SU-DHL-6 (cell line): Measurements from ENCODE around the gene SERPINB2.
A peak's percentile ranks its signal among the peaks of the same experiment; 100 is the strongest.
"Not testable (repeated sequence)": the region's sequence is repeated elsewhere in the genome, so short reads cannot be mapped to it uniquely, and the experiment has no call there.

Experiments used
- H2AFZ ChIP-seq: fragments of 200-600 bp; sonication (generic); 2 replicates; pipeline ENCODE4 v1.6.1; 2014; ENCODE audit warnings: low read depth, mild to moderate bottlenecking, moderate library complexity, mixed read lengths, antibody characterized with exemption, low read length; ENCODE audit not compliant: severe bottlenecking
- H3F3A ChIP-seq: fragments of 200-600 bp; shearing (Covaris generic); 2 replicates; pipeline ENCODE4 v1.6.0; 2016; ENCODE audit warnings: antibody characterized with exemption, mild to moderate bottlenecking; ENCODE audit not compliant: insufficient read depth
- H3K27ac ChIP-seq: fragments of 200-600 bp; sonication (generic); 2 replicates; pipeline ENCODE4 v1.5.1; 2016; ENCODE audit warnings: low read depth, mild to moderate bottlenecking, low read length, moderate library complexity, mixed read lengths
- H3K27me3 ChIP-seq: fragments of 200-600 bp; sonication (generic), shearing (Covaris generic); 2 replicates; pipeline ENCODE4 v1.6.0; 2014; ENCODE audit warnings: mild to moderate bottlenecking, low read length
- H3K36me3 ChIP-seq: fragments of 200-600 bp; sonication (generic); 2 replicates; pipeline ENCODE4 v1.6.1; 2014; ENCODE audit warnings: mild to moderate bottlenecking, low read length, mixed read lengths
- H3K4me2 ChIP-seq: fragments of 300-600, 200-600 bp; shearing (Covaris generic), sonication (generic); 2 replicates; pipeline ENCODE4 v1.6.0; 2014; ENCODE audit warnings: low read length, low read depth, mild to moderate bottlenecking; ENCODE audit not compliant: poor library complexity, severe bottlenecking
- H3K4me3 ChIP-seq: fragments of 200-600 bp; sonication (generic); 2 replicates; pipeline ENCODE4 v1.5.1; 2014; ENCODE audit warnings: antibody characterized with exemption, low read length, mild to moderate bottlenecking, mixed read lengths; ENCODE audit not compliant: insufficient read depth, poor library complexity, severe bottlenecking
- H3K79me2 ChIP-seq: fragments of 200-600 bp; sonication (generic); 2 replicates; pipeline ENCODE4 v1.6.1; 2014; ENCODE audit warnings: mild to moderate bottlenecking, low read length, moderate library complexity; ENCODE audit not compliant: insufficient read depth
- H3K9ac ChIP-seq: fragments of 200-600 bp; sonication (generic); 2 replicates; pipeline ENCODE4 v1.7.0; 2014; ENCODE audit warnings: mild to moderate bottlenecking, low read length
- H3K9me2 ChIP-seq: fragments of 200-600 bp; sonication (generic); replicated peaks from 2 replicates; pipeline ENCODE4 v1.6.1; 2014; ENCODE audit warnings: low read length; ENCODE audit not compliant: insufficient read depth
- H3K9me3 ChIP-seq: fragments of 200-600 bp; sonication (generic); 2 replicates; pipeline ENCODE4 v1.6.1; 2014; ENCODE audit warnings: low read length, mixed read lengths; ENCODE audit not compliant: insufficient read depth
- H4K20me1 ChIP-seq: fragments of 200-600 bp; sonication (generic); 2 replicates; pipeline ENCODE4 v1.6.1; 2014; ENCODE audit warnings: low read depth, mild to moderate bottlenecking, antibody characterized with exemption, low read length, moderate library complexity, mixed read lengths
- EZH2phosphoT487 ChIP-seq: fragments of 200-600 bp; sonication (generic), shearing (Covaris generic); conservative IDR thresholded peaks from 2 replicates; pipeline ENCODE4 v1.6.1; 2018; ENCODE audit warnings: mild to moderate bottlenecking, antibody characterized with exemption, low read length, moderate library complexity, mixed read lengths
- TF ChIP-seq, protein P1 (sequence below): fragments of 200-600 bp; sonication (generic); IDR thresholded peaks from one replicate; pipeline ENCODE4 v1.5.1; 2017; ENCODE audit warnings: antibody characterized with exemption, mild to moderate bottlenecking, low read length, moderate library complexity; ENCODE audit not compliant: insufficient read depth, poor library complexity, severe bottlenecking

SERPINB2 gene

DNA sequence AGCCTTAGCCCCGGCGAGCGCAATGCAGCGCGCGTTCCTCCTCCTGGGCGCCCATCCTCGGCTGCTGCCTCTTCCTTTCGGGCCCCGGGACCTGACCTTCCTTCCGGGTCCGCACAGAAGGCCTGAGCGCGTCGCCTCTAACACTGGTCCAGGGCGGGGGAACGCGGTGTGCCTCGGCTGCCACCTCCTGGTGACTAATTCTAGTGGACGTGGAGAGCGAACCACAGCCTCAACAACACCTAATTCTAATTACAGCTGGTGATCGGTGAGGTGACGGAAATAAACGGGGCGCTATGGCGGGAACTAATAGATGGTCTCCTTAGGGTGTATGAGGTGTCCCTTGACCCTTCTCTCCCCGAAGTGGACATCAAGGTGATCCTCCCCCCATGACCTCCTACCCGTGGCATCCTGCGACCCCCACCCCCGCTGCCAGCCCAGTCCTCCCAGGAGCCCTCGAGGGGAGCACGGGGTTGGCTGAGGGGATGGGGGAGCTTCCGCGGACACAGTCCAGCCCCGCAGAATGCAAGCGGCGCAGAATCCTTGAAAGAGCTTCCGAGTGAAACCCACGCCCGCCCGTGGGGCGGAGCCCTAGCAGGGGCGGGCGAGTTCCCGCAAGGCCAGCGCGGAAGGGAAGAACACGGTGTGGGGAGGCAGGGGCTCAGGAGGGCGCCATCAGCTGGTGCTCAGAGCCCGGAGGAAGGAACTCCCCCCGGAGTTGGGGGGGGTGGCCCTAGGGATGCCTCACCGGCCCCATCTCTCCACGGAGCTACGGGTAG lies 48.8 kb downstream of the SERPINB2 start:
- Histone ChIP-seq H3K9ac (peak overlapping the region; percentile 28; the same call in 1 of the 2 replicates), H3K4me2 (peak overlapping the region; percentile 57), H3K4me3 (no peak overlapping the region), H3K79me2 (no peaks in the 10 kb centered on the region), H3K27me3 (no peaks in the 10 kb centered on the region), H3K36me3 (no peaks in the 10 kb centered on the region), H3K27ac (no peak overlapping the region), H3K9me3 (no peaks in the 10 kb centered on the region), H3K9me2 (no peaks in the 10 kb centered on the region), H2AFZ (peak overlapping the region; percentile 83), H3F3A (no peaks in the 10 kb centered on the region), H4K20me1 (no peaks in the 10 kb centered on the region)
- TF ChIP-seq, protein P1, sequence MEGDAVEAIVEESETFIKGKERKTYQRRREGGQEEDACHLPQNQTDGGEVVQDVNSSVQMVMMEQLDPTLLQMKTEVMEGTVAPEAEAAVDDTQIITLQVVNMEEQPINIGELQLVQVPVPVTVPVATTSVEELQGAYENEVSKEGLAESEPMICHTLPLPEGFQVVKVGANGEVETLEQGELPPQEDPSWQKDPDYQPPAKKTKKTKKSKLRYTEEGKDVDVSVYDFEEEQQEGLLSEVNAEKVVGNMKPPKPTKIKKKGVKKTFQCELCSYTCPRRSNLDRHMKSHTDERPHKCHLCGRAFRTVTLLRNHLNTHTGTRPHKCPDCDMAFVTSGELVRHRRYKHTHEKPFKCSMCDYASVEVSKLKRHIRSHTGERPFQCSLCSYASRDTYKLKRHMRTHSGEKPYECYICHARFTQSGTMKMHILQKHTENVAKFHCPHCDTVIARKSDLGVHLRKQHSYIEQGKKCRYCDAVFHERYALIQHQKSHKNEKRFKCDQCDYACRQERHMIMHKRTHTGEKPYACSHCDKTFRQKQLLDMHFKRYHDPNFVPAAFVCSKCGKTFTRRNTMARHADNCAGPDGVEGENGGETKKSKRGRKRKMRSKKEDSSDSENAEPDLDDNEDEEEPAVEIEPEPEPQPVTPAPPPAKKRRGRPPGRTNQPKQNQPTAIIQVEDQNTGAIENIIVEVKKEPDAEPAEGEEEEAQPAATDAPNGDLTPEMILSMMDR: peak; percentile 67
- TF ChIP-seq EZH2phosphoT487: no peak

DNA sequence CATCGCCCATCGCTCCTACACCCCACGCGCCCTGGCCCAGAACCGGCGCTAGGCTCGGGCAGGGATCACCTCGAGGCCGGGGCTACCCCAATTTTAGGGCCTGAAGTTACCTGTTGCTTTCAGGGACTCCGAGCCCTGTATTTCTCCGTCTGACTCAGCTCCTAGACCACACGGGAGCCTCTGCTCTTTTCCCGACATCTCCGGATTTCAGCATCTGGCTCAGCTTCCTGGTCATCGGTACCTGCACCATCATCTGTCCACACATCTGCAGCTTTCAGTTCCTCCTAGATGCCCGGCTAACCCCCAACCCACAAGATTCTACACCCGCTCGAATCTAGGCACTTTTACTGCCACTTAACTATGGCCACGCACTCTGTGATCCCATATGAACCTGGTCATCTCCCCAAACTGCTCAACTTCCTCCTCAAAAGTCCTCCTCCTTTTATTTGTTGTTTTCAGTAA lies 49.5 kb downstream of the SERPINB2 start:
- H3K9me3 ChIP-seq: no peaks in the 10 kb centered on the region
- H3K4me3 ChIP-seq: no peak overlapping the region
- peak overlapping the region; percentile 57 for H3K4me2 ChIP-seq
- H3K27me3 ChIP-seq: no peaks in the 10 kb centered on the region
- H3K36me3 ChIP-seq: no peaks in the 10 kb centered on the region
- H3F3A ChIP-seq: no peaks in the 10 kb centered on the region
- H3K79me2 ChIP-seq: no peaks in the 10 kb centered on the region
- H3K27ac ChIP-seq: no peak overlapping the region
- no peaks in the 10 kb centered on the region for H4K20me1 ChIP-seq
- TF ChIP-seq, protein P1: no peak
- TF ChIP-seq EZH2phosphoT487: no peak
- peak overlapping the region; percentile 83 for H2AFZ ChIP-seq
- H3K9me2 ChIP-seq: no peaks in the 10 kb centered on the region
- no peak overlapping the region for H3K9ac ChIP-seq

DNA sequence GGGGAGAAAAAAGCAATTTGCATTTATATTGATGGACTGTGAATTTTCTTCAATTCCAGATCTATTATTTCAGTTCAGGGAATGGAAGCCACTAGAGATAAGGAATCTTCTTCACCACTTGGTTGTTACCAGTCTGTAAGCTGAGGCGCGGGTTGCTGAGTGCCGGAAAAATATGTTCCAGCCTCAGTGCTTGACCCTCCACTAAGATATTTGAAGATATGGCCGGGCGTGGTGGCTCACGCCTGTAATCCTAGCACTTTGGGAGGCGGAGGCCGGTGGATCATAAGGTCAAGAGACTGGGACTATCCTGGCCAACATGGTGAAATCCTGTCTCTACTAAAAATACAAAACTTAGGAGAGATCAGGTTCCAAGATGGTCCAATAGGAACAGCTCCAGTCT lies 52.5 kb downstream of the SERPINB2 start:
- Histone ChIP-seq H3K4me3 (no peak overlapping the region), H2AFZ (no peak overlapping the region), H3K79me2 (no peaks in the 10 kb centered on the region), H3K36me3 (no peaks in the 10 kb centered on the region), H3K4me2 (no peak overlapping the region), H3K9me3 (no peaks in the 10 kb centered on the region), H3K27ac (no peak overlapping the region), H4K20me1 (no peaks in the 10 kb centered on the region), H3K9ac (no peak overlapping the region), H3K27me3 (no peaks in the 10 kb centered on the region), H3K9me2 (no peaks in the 10 kb centered on the region), H3F3A (no peaks in the 10 kb centered on the region)
- TF ChIP-seq, protein P1: no peak
- TF ChIP-seq EZH2phosphoT487: no peak

DNA sequence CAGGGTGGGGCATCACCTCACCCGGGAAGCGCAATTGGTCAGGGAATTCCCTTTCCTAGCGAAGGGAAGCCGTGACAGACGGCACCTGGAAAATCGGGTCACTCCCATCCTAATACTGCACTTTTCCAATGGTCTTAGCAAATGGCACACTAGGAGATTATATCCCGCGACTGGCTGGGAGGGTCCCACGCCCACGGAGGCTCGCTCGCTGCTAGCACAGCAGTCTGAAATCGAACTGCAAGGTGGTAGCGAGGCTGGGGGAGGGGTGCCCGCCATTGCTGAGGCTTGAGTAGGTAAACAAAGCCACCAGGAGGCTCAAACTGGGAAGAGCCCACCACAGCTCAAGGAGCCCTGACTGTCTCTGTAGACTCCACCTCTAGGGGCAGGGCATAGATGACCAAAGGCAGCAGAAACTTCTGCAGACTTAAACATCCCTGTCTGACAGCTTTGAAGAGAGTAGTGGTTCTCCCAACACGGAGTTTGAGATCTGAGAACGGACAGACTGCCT lies 53.1 kb downstream of the SERPINB2 start:
- not testable (repeated sequence) for H3K27ac ChIP-seq, H3K27me3 ChIP-seq, H3K4me2 ChIP-seq, H3K4me3 ChIP-seq, H2AFZ ChIP-seq, H3F3A ChIP-seq, H3K36me3 ChIP-seq, H3K79me2 ChIP-seq, H3K9me3 ChIP-seq, H3K9me2 ChIP-seq, H4K20me1 ChIP-seq, H3K9ac ChIP-seq
